Spleen (tissue), 7 donors: ENCODE measurements around the gene DNAJB14.

Experiments
- CTCF ChIP-seq, 11 experiments: fragments of 200-600 bp in 7 of 11; fragments of 450-650 bp in 4 of 11; sonication (generic) in 4 of 11; IDR thresholded peaks in 8 of 11; conservative IDR thresholded peaks in 3 of 11; 1 replicate in 7 of 11; 2 replicates in 4 of 11; pipeline versions ENCODE4 v1.4.0 to v1.8.0; 2016 to 2021; ENCODE audit warnings: antibody characterized with exemption in 11 of 11, inconsistent platforms in 4 of 11, mild to moderate bottlenecking in 1 of 11
- POLR2A ChIP-seq, 3 donors: fragments of 450-650 bp; IDR thresholded peaks; one replicate each; pipeline ENCODE4 v1.5.1; 2017; ENCODE audit warnings: antibody characterized with exemption in 3 of 3, mild to moderate bottlenecking in 1 of 3
- donor health status: DM: no; HTN: no; CAD: no; lungs with moderate emphysema.
- donor health status: DM: no; HTN: no; CAD: no.
- donor health status: DM: no; HTN: no; CAD: no.

GRCh38 chr4:99918656-99919055 lies 27.8 kb downstream of the DNAJB14 start:
- TF ChIP-seq POLR2A (IDR thresholded peaks at IDR 0.05) (no peak), CTCF (IDR thresholded peaks at IDR 0.05 in 8 of 11, conservative IDR thresholded peaks at IDR 0.05 in 3 of 11) (no peak)
